Heart left ventricle (tissue), 13 donors: ENCODE measurements around the gene DYNC1I1.

Experiments
- CTCF ChIP-seq, 12 donors: fragments of 200-600 bp; sonication (generic) in 4 of 12; IDR thresholded peaks; one replicate each; pipeline versions ENCODE4 v1.5.0 to v1.8.0; 2018 to 2022; ENCODE audit warnings: antibody characterized with exemption in 12 of 12, mild to moderate bottlenecking in 5 of 12
- POLR2A ChIP-seq, 2 donors: fragments of 450-650 bp; IDR thresholded peaks; one replicate each; pipeline ENCODE4 v1.6.1; 2017; ENCODE audit warnings: antibody characterized with exemption in 2 of 2, mild to moderate bottlenecking in 2 of 2, moderate library complexity in 2 of 2
- donor health status: ischemic (EF 13 %, LVEDD 7.1; RV severe dilation, severe dysfunction).
- donor health status: DM: no; HTN: yes; CAD: no.
- donor health status: DM: no; HTN: no; CAD: no.
- donor health status: ischemic (EF 25% LVEDD 6.9; RV normal size, moderate dysfunction).
- donor health status: ischemic (EF 25% LVEDD 5.7; RV mildly dilated, moderate dysfunction).
- donor health status: ischemic (EF 35%, LVEDD 5.7; RV mildly dilated, moderate dysfunction).
- donor health status: nonischemic (EF 11% LVEDD 7.7; RV severe dilation, severe dysfunction).
- donor health status: DM: yes; HTN: yes; CAD: no.
- donor health status: PGD.
- donor health status: ischemic (EF 29% LVEDD 5.4; RV normal size, mild dysfunction).
- donor health status: nonischemic (EF 23%, LVEDD 6.1; RV moderate dilation, normal function).

- TF ChIP-seq CTCF (IDR thresholded peaks at IDR 0.05) = no peak
- no peak for TF ChIP-seq POLR2A (IDR thresholded peaks at IDR 0.05)
These were observed 42.4 kb downstream of the DYNC1I1 start for GRCh38 chr7:95814721-95815120.
